HEK293T (cell line): ENCODE measurements around the gene ADAM22.

ENCODE experiments used
- CTBP1 ChIP-seq: fragments of 450-650 bp; IDR thresholded peaks from 2 replicates; pipeline ENCODE4 v1.6.1; 2016; ENCODE audit warnings: borderline replicate concordance
- FOXK2 ChIP-seq: fragments of 450-650 bp; IDR thresholded peaks from 2 replicates; pipeline ENCODE4 v1.6.1; 2016; ENCODE audit warnings: mild to moderate bottlenecking
- HDGF ChIP-seq: fragments of 450-650 bp; IDR thresholded peaks from 2 replicates; pipeline ENCODE4 v1.6.1; 2017; ENCODE audit warnings: antibody characterized with exemption, borderline replicate concordance
- LEF1 ChIP-seq: fragments of 450-650 bp; IDR thresholded peaks from 2 replicates; pipeline ENCODE4 v1.6.1; 2017; ENCODE audit warnings: mild to moderate bottlenecking, borderline replicate concordance
- PKNOX1 ChIP-seq: fragments of 450-650 bp; IDR thresholded peaks from 2 replicates; pipeline ENCODE4 v1.6.1; 2016
- SP1 ChIP-seq: fragments of 450-650 bp; IDR thresholded peaks from 2 replicates; pipeline ENCODE4 v1.6.1; 2017
- SUZ12 ChIP-seq: fragments of 450-650 bp; IDR thresholded peaks from 2 replicates; pipeline ENCODE4 v1.6.1; 2016; ENCODE audit warnings: mild to moderate bottlenecking
- TARDBP ChIP-seq: fragments of 450-650 bp; IDR thresholded peaks from 2 replicates; pipeline ENCODE4 v1.6.1; 2016
- ZNF384 ChIP-seq: fragments of 450-650 bp; IDR thresholded peaks from 2 replicates; pipeline ENCODE4 v1.6.1; 2016

GRCh38 chr7:87960239-87960638, 26.2 kb downstream of the ADAM22 start:
- TF ChIP-seq LEF1 = no peak
- TF ChIP-seq FOXK2 = no peak
- no peak for TF ChIP-seq HDGF
- TF ChIP-seq SP1 = no peak
- no peak for TF ChIP-seq TARDBP
- no peak for TF ChIP-seq ZNF384
- no peak for TF ChIP-seq SUZ12
- no peak for TF ChIP-seq CTBP1
- TF ChIP-seq PKNOX1 = no peak
